GM12878 (cell line): ENCODE data around the gene SYF2.

Source experiments
- ELK1 ChIP-seq: IDR thresholded peaks from 2 replicates; pipeline ENCODE4 v1.6.1; 2012; ENCODE audit warnings: low read depth, low read length, improper control_type of control experiment
- EZH2 ChIP-seq: IDR thresholded peaks from 2 replicates; pipeline ENCODE4 v1.6.1; 2012; ENCODE audit warnings: low read depth, mild to moderate bottlenecking, control low read depth, inconsistent platforms, low read length, borderline replicate concordance; ENCODE audit not compliant: control insufficient read depth
- POLR2A ChIP-seq: IDR thresholded peaks from 2 replicates; pipeline ENCODE4 v1.6.1; 2011; ENCODE audit warnings: low read depth, mild to moderate bottlenecking, low read length
- SIX5 ChIP-seq: IDR thresholded peaks from 2 replicates; pipeline ENCODE4 v1.6.1; 2011; ENCODE audit warnings: mild to moderate bottlenecking, low read depth, low read length, moderate library complexity; ENCODE audit not compliant: severe bottlenecking
- SPI1 ChIP-seq: IDR thresholded peaks from 2 replicates; pipeline ENCODE4 v1.6.1; 2011; ENCODE audit warnings: low read depth, mild to moderate bottlenecking, low read length, moderate library complexity, borderline replicate concordance; ENCODE audit not compliant: insufficient read depth
- TF ChIP-seq, protein P1 (sequence below), 3 experiments: IDR thresholded peaks in 2 of 3; conservative IDR thresholded peaks in 1 of 3; 2 replicates each; pipeline ENCODE4 v1.5.1; 2011; ENCODE audit warnings: low read depth in 3 of 3, low read length in 3 of 3, mild to moderate bottlenecking in 3 of 3, control low read depth in 2 of 3, moderate library complexity in 2 of 3, inconsistent platforms in 1 of 3, mixed read lengths in 1 of 3; ENCODE audit not compliant: control insufficient read depth in 2 of 3, insufficient read depth in 1 of 3; ENCODE audit errors: extremely low read depth in 1 of 3

GRCh38 chr1:25220666-25221065 is 11.6 kb downstream of the SYF2 start:
- TF ChIP-seq SIX5 (no peak), SPI1 (no peak), EZH2 (no peak), POLR2A (no peak), ELK1 (no peak)
- TF ChIP-seq, protein P1, sequence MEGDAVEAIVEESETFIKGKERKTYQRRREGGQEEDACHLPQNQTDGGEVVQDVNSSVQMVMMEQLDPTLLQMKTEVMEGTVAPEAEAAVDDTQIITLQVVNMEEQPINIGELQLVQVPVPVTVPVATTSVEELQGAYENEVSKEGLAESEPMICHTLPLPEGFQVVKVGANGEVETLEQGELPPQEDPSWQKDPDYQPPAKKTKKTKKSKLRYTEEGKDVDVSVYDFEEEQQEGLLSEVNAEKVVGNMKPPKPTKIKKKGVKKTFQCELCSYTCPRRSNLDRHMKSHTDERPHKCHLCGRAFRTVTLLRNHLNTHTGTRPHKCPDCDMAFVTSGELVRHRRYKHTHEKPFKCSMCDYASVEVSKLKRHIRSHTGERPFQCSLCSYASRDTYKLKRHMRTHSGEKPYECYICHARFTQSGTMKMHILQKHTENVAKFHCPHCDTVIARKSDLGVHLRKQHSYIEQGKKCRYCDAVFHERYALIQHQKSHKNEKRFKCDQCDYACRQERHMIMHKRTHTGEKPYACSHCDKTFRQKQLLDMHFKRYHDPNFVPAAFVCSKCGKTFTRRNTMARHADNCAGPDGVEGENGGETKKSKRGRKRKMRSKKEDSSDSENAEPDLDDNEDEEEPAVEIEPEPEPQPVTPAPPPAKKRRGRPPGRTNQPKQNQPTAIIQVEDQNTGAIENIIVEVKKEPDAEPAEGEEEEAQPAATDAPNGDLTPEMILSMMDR (IDR thresholded peaks at IDR 0.05 in 2 of 3, conservative IDR thresholded peaks at IDR 0.05 in 1 of 3; ENCODE audit: control insufficient read depth in 2 of 3, extremely low read depth in 1 of 3, insufficient read depth in 1 of 3, low read depth in 3 of 3, low read length in 3 of 3), result no peak
